ENCODE results near the gene METTL2B.
"Not testable (repeated sequence)": the region's sequence is repeated elsewhere in the genome, so short reads cannot be mapped to it uniquely, and the experiment has no call there.

METTL2B gene

GRCh38 chr7:128523226-128523931 lies 46.8 kb downstream of the METTL2B start:
- in situ Hi-C loops (cut with MboI; ENCODE audit: low sequenced_read_pairs), result not testable (repeated sequence)

GRCh38 chr7:128523932-128524524 lies 47.5 kb downstream of the METTL2B start:
- in situ Hi-C loops (cut with MboI; ENCODE audit: low sequenced_read_pairs), result not testable (repeated sequence)

GRCh38 chr7:128525584-128525983 lies 49.0 kb downstream of the METTL2B start:
- in situ Hi-C loops (cut with MboI; ENCODE audit: low sequenced_read_pairs), result not testable (repeated sequence)

- in situ Hi-C loops (cut with MboI; ENCODE audit: low sequenced_read_pairs), result not testable (repeated sequence)
These were observed 49.5 kb downstream of the METTL2B start for GRCh38 chr7:128526062-128526466.

GRCh38 chr7:128529191-128529590 lies 52.6 kb downstream of the METTL2B start:
- in situ Hi-C loops (cut with MboI; ENCODE audit: low sequenced_read_pairs), result not testable (repeated sequence)

GRCh38 chr7:128530121-128530854 lies 53.7 kb downstream of the METTL2B start:
- in situ Hi-C loops (cut with MboI; ENCODE audit: low sequenced_read_pairs), result not testable (repeated sequence)

- in situ Hi-C loops (cut with MboI; ENCODE audit: low sequenced_read_pairs), result no loop called here
These were observed 54.2 kb downstream of the METTL2B start for GRCh38 chr7:128530855-128531104.

- in situ Hi-C loops (cut with MboI; ENCODE audit: low sequenced_read_pairs), result not testable (repeated sequence)
These were observed 54.8 kb downstream of the METTL2B start for GRCh38 chr7:128531105-128531954.

GRCh38 chr7:128531955-128532478 lies 55.5 kb downstream of the METTL2B start:
- in situ Hi-C loops (cut with MboI; ENCODE audit: low sequenced_read_pairs), result not testable (repeated sequence)

- in situ Hi-C loops (cut with MboI; ENCODE audit: low sequenced_read_pairs), result not testable (repeated sequence)
These were observed 56.4 kb downstream of the METTL2B start for GRCh38 chr7:128532956-128533355.

GRCh38 chr7:128537410-128537809 lies 60.9 kb downstream of the METTL2B start:
- in situ Hi-C loops (cut with MboI; ENCODE audit: low sequenced_read_pairs), result not testable (repeated sequence)

GRCh38 chr7:128542530-128542929 lies 66.0 kb downstream of the METTL2B start:
- in situ Hi-C loops (cut with MboI; ENCODE audit: low sequenced_read_pairs), result not testable (repeated sequence)

GRCh38 chr7:128543300-128543699 lies 66.8 kb downstream of the METTL2B start:
- in situ Hi-C loops (cut with MboI; ENCODE audit: low sequenced_read_pairs), result not testable (repeated sequence)

- in situ Hi-C loops (cut with MboI; ENCODE audit: low sequenced_read_pairs), result not testable (repeated sequence)
These were observed 69.8 kb downstream of the METTL2B start for GRCh38 chr7:128546319-128546851.

GRCh38 chr7:128550920-128551319 lies 74.4 kb downstream of the METTL2B start:
- in situ Hi-C loops (cut with MboI; ENCODE audit: low sequenced_read_pairs), result no loop called here

- in situ Hi-C loops (cut with MboI; ENCODE audit: low sequenced_read_pairs), result not testable (repeated sequence)
These were observed 77.8 kb downstream of the METTL2B start for GRCh38 chr7:128554394-128554793.
